Activated CD4-positive, CD25-positive, alpha-beta regulatory T cell treated with anti-CD3 and anti-CD28 coated beads, Interleukin-2, amount 50 U/mL, for 16 hours (primary cell): ENCODE measurements around the gene CCDC192.
"Not testable (repeated sequence)": the region's sequence is repeated elsewhere in the genome, so short reads cannot be mapped to it uniquely, and the experiment has no call there.

Experiments used
- DNase-seq: peaks from one replicate; pipeline ENCODE4 v3.0.0-alpha.2; 2020; ENCODE audit warnings: low read depth, low spot score

Gene CCDC192

GRCh38 chr5:127699416-127699815, 3.8 kb upstream of the CCDC192 start:
- no peak for DNase-seq

GRCh38 chr5:127700237-127700766, 2.9 kb upstream of the CCDC192 start:
- DNase-seq = no peak

GRCh38 chr5:127702434-127702833, 757 bp upstream of the CCDC192 start:
- no peak for DNase-seq

GRCh38 chr5:127705120-127705892, 2.1 kb downstream of the CCDC192 start:
- DNase-seq = no peak

DNA sequence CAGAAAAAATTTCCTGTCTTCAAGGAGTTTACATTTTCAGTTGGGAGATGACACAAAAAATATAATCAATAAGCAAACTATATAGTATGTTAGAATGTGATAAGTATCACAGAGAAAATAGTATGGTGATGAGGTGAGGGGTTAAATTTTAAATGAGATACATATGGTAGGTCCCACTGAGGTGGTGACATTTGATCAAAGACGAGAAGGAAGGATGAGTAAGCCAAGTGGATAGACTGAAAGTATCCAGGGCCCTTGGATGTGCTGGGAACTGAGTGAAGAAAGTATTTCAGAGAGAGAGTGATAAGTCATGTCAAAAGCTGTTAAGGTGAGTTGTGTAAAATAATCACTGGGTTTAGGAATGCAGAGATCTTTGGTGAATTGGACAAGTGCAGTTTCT, 3.5 kb downstream of the CCDC192 start:
- no peak for DNase-seq

- no peak for DNase-seq
Observed at GRCh38 chr5:127707209-127707608, 4.0 kb downstream of the CCDC192 start.

GRCh38 chr5:127713083-127713482, 9.9 kb downstream of the CCDC192 start:
- not testable (repeated sequence) for DNase-seq

- DNase-seq = no peak
Observed at GRCh38 chr5:127718181-127718580, 15.0 kb downstream of the CCDC192 start.

DNA sequence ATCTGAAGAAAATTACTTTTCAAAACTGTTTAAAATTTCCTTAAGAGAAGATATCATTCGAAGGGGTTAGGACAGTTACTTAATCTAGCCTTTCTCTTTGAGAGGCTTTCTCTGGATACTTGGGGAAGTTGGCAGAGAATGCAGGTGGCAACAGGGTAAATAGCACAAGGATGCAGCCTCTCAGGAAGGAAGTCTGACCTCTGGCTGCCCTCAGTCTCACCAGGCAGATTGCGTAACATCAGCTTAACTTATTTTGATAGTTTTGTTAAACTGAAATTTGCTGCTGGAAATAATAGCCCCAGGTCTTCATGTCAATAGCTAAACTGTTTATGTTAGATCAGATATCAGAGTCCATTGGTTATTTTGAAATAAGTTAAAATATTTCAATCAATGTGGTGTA, 20.4 kb downstream of the CCDC192 start:
- DNase-seq = no peak

- DNase-seq = no peak
Observed at GRCh38 chr5:127725673-127726072, 22.5 kb downstream of the CCDC192 start.

DNA sequence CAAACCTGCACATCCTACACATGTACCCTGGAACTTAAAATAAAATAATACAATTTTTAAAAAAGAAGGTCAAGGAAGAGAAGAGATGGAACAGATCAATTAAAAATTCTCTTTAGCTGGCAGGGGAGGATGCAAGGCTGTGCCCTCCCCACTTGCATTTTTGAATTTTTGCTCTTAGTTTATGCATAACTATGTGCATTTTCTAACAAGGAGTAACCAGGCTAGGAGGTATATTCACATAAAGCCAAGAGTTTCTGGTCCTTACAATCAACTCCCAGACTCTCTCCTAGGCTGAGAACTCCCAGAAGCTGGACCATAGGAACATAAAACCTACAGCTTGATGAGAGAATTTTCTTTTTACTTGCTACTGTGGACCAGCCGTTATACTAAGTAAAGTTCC, 29.8 kb downstream of the CCDC192 start:
- DNase-seq = no peak

DNA sequence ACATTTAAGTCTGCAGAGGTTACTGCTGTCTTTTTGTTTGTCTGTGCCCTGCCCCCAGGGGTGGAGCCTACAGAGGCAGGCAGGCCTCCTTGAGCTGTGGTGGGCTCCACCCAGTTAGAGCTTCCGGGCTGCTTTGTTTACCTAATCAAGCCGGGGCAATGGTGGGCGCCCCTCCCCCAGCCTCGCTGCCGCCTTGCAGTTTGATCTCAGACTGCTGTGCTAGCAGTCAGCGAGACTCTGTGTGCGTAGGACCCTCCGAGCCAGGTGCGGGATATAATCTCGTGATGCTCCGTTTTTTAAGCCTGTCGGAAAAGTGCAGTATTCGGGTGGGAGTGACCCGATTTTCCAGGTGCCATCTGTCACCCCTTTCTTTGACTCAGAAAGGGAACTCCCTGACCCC, 36.2 kb downstream of the CCDC192 start:
- DNase-seq = not testable (repeated sequence)

- no peak for DNase-seq
Observed at GRCh38 chr5:127739807-127740384, 36.7 kb downstream of the CCDC192 start.

DNA sequence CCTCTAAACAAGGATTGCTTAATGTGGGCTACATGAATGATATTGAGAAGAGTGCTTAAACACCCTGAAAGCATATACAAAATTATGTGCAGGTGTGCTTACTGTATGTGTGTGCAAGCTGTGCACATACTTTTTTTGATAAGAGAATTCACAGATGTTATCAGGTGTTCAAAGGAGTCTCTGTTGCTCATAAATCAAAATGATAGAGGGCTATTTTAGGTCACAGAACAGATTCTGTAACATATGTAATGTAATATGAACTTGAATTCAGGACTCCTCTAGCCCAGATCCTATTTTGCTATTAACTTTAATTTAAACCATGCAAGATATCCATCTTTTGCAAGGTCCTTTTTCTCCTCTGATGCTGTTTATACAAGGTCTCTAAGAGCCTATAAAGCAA, 38.2 kb downstream of the CCDC192 start:
- no peak for DNase-seq

GRCh38 chr5:127744241-127744640, 41.0 kb downstream of the CCDC192 start:
- no peak for DNase-seq

DNA sequence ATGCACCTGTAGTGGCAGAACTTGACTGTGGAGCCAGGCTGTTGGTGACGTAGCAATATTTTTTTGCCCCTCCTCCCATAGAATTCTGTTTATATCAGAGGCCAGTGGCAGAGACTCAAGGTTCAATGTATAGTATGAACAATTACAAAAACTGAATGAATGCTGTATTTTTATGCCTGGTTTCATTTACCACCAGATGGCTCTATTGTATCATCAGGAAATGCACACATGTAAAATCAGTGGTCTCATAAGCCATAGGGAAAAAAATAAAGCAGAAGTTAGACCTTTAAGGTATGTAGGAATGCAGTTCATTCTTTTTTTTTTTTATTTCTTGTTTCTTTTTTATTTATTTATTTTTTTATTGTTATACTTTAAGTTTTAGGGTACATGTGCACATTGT, 43.6 kb downstream of the CCDC192 start:
- no peak for DNase-seq

DNA sequence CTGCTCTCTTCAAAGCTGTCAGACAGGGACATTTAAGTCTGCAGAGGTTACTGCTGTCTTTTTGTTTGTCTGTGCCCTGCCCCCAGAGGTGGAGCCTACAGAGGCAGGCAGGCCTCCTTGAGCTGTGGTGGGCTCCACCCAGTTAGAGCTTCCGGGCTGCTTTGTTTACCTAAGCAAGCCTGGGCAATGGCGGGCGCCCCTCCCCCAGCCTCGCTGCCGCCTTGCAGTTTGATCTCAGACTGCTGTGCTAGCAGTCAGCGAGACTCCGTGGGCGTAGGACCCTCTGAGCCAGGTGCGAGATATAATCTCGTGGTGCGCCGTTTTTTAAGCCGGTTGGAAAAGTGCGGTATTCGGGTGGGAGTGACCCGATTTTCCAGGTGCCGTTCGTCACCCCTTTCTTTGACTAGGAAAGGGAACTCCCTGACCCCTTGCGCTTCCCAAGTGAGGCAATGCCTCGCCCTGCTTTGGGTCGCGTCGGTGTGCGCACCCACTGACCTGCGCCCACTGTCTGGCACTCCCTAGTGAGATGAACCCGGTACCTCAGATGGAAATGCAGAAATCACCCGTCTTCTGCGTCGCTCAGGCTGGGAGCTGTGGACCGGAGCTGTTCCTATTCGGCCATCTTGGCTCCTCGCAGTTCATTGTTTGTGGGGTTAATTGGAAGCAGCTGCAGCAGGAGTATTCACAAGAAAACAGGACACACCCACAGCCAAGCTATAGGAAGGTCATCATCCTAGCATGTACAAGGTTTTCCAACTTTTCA, 49.5 kb downstream of the CCDC192 start:
- not testable (repeated sequence) for DNase-seq

DNA sequence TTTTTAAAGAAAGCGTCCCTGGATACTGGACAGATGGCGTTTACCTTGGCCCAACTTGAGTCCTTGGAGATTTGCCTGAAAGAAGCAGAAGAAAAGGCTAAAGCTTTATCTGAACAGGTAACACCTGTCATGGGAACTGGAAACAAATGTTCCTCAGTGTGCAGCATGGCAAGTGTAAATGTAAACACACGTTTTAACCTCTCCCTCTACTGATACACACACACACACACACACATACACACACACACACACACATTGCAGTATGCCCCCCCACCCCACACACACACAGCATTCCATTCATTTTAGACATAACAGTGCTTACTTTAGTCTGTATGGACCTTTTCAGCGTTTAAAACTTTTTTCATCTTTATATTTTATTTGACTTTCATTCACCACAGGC, 51.1 kb downstream of the CCDC192 start:
- no peak for DNase-seq

DNA sequence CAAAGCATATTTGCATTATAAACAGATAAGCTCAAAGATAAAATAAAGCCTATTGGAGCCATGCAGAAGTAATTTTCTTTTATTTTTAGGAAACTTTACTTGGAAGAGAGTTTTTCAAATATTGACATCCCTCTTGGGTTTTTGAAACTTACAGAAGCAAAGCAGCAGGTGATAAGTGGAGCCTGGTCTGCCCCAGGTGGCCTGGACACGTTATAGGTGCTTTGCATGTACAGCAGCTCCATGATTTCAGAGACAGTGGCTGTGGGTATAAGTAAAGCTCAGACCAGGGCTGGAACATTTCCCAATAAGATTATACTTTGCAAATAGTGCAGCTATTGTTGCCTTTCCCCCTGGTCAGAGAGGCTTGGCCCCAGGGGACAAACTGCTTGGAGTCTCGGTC, 51.5 kb downstream of the CCDC192 start:
- no peak for DNase-seq

- no peak for DNase-seq
Observed at GRCh38 chr5:127757576-127757975, 54.4 kb downstream of the CCDC192 start.

DNA sequence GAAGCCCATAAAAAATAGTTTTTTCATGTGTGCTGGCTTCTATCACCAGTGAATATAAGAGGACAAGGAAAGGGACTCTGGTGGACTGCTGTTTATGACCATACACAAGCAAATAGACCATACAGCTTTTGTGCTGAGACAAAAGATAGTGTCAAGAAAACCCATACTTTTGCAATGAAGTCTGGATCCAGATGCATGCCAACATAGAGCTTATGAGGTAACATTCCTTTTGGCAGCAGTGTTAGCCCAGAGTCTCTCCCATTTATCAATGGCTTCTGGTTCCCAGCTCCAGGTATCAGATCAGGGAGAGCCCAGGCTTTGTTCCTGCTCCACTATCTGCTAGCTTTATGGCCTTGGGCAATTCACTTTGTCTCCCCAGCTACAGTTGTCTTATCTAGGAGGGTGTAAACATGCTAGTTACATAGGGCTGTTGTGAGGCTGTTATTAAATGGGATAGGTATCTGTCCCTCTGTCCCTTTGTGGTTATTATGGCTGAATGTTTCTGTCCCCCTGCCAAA, 55.6 kb downstream of the CCDC192 start:
- DNase-seq = no peak

DNA sequence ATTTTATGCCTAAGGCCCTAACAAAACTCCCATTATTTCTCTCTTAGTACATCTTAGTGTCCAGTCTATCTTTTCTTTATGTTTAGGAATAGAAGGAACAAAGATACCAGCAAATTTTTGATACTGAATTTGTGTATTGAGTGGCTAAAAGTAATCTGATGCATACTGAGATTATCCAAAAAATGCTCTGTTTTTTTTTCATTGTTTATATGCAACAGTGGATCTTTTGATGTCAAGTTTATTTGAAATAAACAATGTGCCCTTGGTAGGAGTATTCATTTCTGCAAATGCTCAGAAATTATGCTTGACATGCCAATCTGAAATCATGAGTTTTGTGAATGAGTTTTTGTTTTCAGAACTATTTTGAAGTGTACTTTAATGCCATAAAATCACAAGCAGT, 58.7 kb downstream of the CCDC192 start:
- no peak for DNase-seq
